IPS DF 6.9 (cell line): ENCODE results near the gene AMBP.

ENCODE experiments used
- DNase-seq: peaks from one replicate; pipeline ENCODE4 v3.0.0-alpha.2; 2013; ENCODE audit warnings: low read depth, low spot score
- H3K27ac ChIP-seq: one replicate; pipeline ENCODE4 v1.5.1; 2013; ENCODE audit warnings: low read length, control low read depth
- H3K27me3 ChIP-seq: 2 replicates; pipeline ENCODE4 v1.6.1; 2013; ENCODE audit warnings: mild to moderate bottlenecking, low read length; ENCODE audit not compliant: control insufficient read depth, insufficient read depth
- H3K36me3 ChIP-seq: 2 replicates; pipeline ENCODE4 v1.6.1; 2013; ENCODE audit warnings: low read length; ENCODE audit not compliant: control insufficient read depth, insufficient read depth
- H3K4me1 ChIP-seq: 2 replicates; pipeline ENCODE4 v1.6.1; 2013; ENCODE audit warnings: low read length; ENCODE audit not compliant: control insufficient read depth, insufficient read depth
- H3K4me3 ChIP-seq: 2 replicates; pipeline ENCODE4 v1.5.1; 2013; ENCODE audit warnings: mild to moderate bottlenecking, low read length
- H3K9me3 ChIP-seq: 2 replicates; pipeline ENCODE4 v1.6.1; 2013; ENCODE audit warnings: low read length, inconsistent platforms; ENCODE audit not compliant: control insufficient read depth, insufficient read depth
- WGBS: extraction: QIAGEN DNeasy Blood & Tissue Kit; methylation state at CpG from one replicate; pipeline ENCODE4 v1.1.7; 2013; ENCODE audit warnings: mixed read lengths, missing lambda C conversion rate; ENCODE audit not compliant: insufficient read length, insufficient coverage; 5-methylcytosine and 5-hydroxymethylcytosine counted together

AMBP gene

GRCh38 chr9:114029311-114030170 is 48.6 kb downstream of the AMBP start:
- no peak overlapping the region for H3K27ac ChIP-seq

GRCh38 chr9:114028646-114029045 is 49.5 kb downstream of the AMBP start:
- Histone ChIP-seq H3K36me3 (no peaks in the 10 kb centered on the region; the same call in 1 of the 2 replicates), H3K27me3 (no peaks in the 10 kb centered on the region), H3K4me3 (no peak overlapping the region), H3K27ac (no peak overlapping the region), H3K4me1 (no peaks in the 10 kb centered on the region), H3K9me3 (no peaks in the 10 kb centered on the region)
- no CpG with 5 or more reads among the region's 22 CpGs for whole genome bisulfite sequencing
- DNase-seq, result no peak

More at GRCh38 chr9:114029311-114030170, 48.6 kb downstream of the AMBP start:
- DNase-seq, result no peak
- Histone ChIP-seq H3K9me3 (no peaks in the 10 kb centered on the region), H3K27me3 (no peaks in the 10 kb centered on the region), H3K36me3 (no peaks in the 10 kb centered on the region; the same call in 1 of the 2 replicates), H3K4me3 (no peak overlapping the region), H3K4me1 (no peaks in the 10 kb centered on the region)
- no CpG with 5 or more reads among the region's 12 CpGs for WGBS

- H3K9me3 ChIP-seq, result no peaks in the 10 kb centered on the region
- DNase-seq, result no peak
- WGBS, result no CpG with 5 or more reads among the region's 4 CpGs
- H3K36me3 ChIP-seq, result no peaks in the 10 kb centered on the region; the same call in 1 of the 2 replicates
- no peak overlapping the region for H3K27ac ChIP-seq
- H3K4me1 ChIP-seq, result no peaks in the 10 kb centered on the region
- H3K27me3 ChIP-seq, result no peaks in the 10 kb centered on the region
- H3K4me3 ChIP-seq, result no peak overlapping the region
These were observed 50.1 kb downstream of the AMBP start for GRCh38 chr9:114027863-114028465.

- no CpG with 5 or more reads among the region's 13 CpGs for WGBS
- DNase-seq, result no peak
These were observed 50.8 kb downstream of the AMBP start for GRCh38 chr9:114027159-114027862.

GRCh38 chr9:114026335-114026734 is 51.8 kb downstream of the AMBP start:
- no peak overlapping the region for H3K27ac ChIP-seq
- no peaks in the 10 kb centered on the region for H3K9me3 ChIP-seq
- H3K36me3 ChIP-seq, result no peaks in the 10 kb centered on the region; the same call in 1 of the 2 replicates
- no peak for DNase-seq
- H3K27me3 ChIP-seq, result no peaks in the 10 kb centered on the region
- no peak overlapping the region for H3K4me3 ChIP-seq
- no CpG with 5 or more reads among the region's 4 CpGs for WGBS
- H3K4me1 ChIP-seq, result no peaks in the 10 kb centered on the region

More at GRCh38 chr9:114027159-114027862, 50.8 kb downstream of the AMBP start:
- Histone ChIP-seq H3K36me3 (no peaks in the 10 kb centered on the region; the same call in 1 of the 2 replicates), H3K4me1 (no peaks in the 10 kb centered on the region), H3K27ac (no peak overlapping the region), H3K9me3 (no peaks in the 10 kb centered on the region), H3K27me3 (no peaks in the 10 kb centered on the region), H3K4me3 (no peak overlapping the region)

GRCh38 chr9:114025760-114026159 is 52.3 kb downstream of the AMBP start:
- DNase-seq, result no peak
- WGBS, result no CpG with 5 or more reads among the region's 5 CpGs
- Histone ChIP-seq H3K4me1 (no peaks in the 10 kb centered on the region), H3K27me3 (no peaks in the 10 kb centered on the region), H3K9me3 (no peaks in the 10 kb centered on the region), H3K4me3 (no peak overlapping the region), H3K36me3 (no peaks in the 10 kb centered on the region; the same call in 1 of the 2 replicates), H3K27ac (no peak overlapping the region)

GRCh38 chr9:114025196-114025753 is 52.8 kb downstream of the AMBP start:
- Histone ChIP-seq H3K4me1 (no peaks in the 10 kb centered on the region), H3K27ac (no peak overlapping the region), H3K4me3 (no peak overlapping the region), H3K9me3 (no peaks in the 10 kb centered on the region), H3K36me3 (no peaks in the 10 kb centered on the region; the same call in 1 of the 2 replicates), H3K27me3 (no peaks in the 10 kb centered on the region)
- DNase-seq, result no peak
- no CpG with 5 or more reads among the region's 3 CpGs for WGBS

- Histone ChIP-seq H3K9me3 (no peaks in the 10 kb centered on the region), H3K4me1 (no peaks in the 10 kb centered on the region), H3K27me3 (no peaks in the 10 kb centered on the region), H3K4me3 (no peak overlapping the region), H3K27ac (no peak overlapping the region), H3K36me3 (no peaks in the 10 kb centered on the region; the same call in 1 of the 2 replicates)
- no CpG with 5 or more reads among the region's 1 CpG for WGBS
- DNase-seq, result no peak
These were observed 54.1 kb downstream of the AMBP start for GRCh38 chr9:114023961-114024360.

GRCh38 chr9:114021578-114021977 is 56.5 kb downstream of the AMBP start:
- Histone ChIP-seq H3K9me3 (no peaks in the 10 kb centered on the region), H3K4me1 (no peaks in the 10 kb centered on the region), H3K36me3 (peaks cover 4% of the 10 kb centered on the region), H3K27me3 (no peaks in the 10 kb centered on the region), H3K4me3 (no peak overlapping the region), H3K27ac (no peak overlapping the region)
- DNase-seq, result no peak
- WGBS, result no CpG with 5 or more reads among the region's 3 CpGs
